DOHH2 (cell line): ENCODE results near the gene PLEKHB2.

Source experiments
- H3F3A ChIP-seq: fragments of 200-600 bp; sonication (generic), shearing (Covaris generic); 2 replicates; pipeline ENCODE4 v1.6.0; 2016; ENCODE audit warnings: antibody characterized with exemption, mild to moderate bottlenecking; ENCODE audit not compliant: control insufficient read depth, insufficient read depth
- H3K27ac ChIP-seq: fragments of 200-600 bp; sonication (generic); 2 replicates; pipeline ENCODE4 v1.5.1; 2014; ENCODE audit warnings: low read depth, mild to moderate bottlenecking, low read length, moderate library complexity
- H3K27me3 ChIP-seq: fragments of 200-600 bp; sonication (generic); 2 replicates; pipeline ENCODE4 v1.6.1; 2014; ENCODE audit warnings: mild to moderate bottlenecking, low read length, mixed read lengths; ENCODE audit not compliant: control insufficient read depth
- H3K36me3 ChIP-seq: fragments of 200-600 bp; sonication (generic); 2 replicates; pipeline ENCODE4 v1.6.1; 2014; ENCODE audit warnings: mild to moderate bottlenecking, low read length, moderate library complexity, mixed read lengths; ENCODE audit not compliant: control insufficient read depth
- H3K4me1 ChIP-seq: fragments of 200-600 bp; sonication (generic); 2 replicates; pipeline ENCODE4 v1.6.1; 2014; ENCODE audit warnings: mild to moderate bottlenecking, low read length, mixed read lengths; ENCODE audit not compliant: control insufficient read depth
- H3K4me2 ChIP-seq: fragments of 200-600 bp; sonication (generic); 2 replicates; pipeline ENCODE4 v1.6.0; 2014; ENCODE audit warnings: mild to moderate bottlenecking, low read length, moderate library complexity
- H3K4me3 ChIP-seq: fragments of 200-600 bp; sonication (generic); 2 replicates; pipeline ENCODE4 v1.5.1; 2014; ENCODE audit warnings: mild to moderate bottlenecking, low read length, mixed read lengths
- H3K79me2 ChIP-seq: fragments of 200-600 bp; sonication (generic); 2 replicates; pipeline ENCODE4 v1.6.1; 2014; ENCODE audit warnings: mild to moderate bottlenecking, low read length, mixed read lengths; ENCODE audit not compliant: control insufficient read depth
- H3K9me2 ChIP-seq: fragments of 200-600 bp; sonication (generic); replicated peaks from 2 replicates; pipeline ENCODE4 v1.6.1; 2014; ENCODE audit warnings: mild to moderate bottlenecking, low read length, mixed read lengths; ENCODE audit not compliant: control insufficient read depth
- H3K9me3 ChIP-seq: fragments of 200-600 bp; sonication (generic); 2 replicates; pipeline ENCODE4 v1.6.1; 2014; ENCODE audit warnings: antibody characterized with exemption, low read length, mixed read lengths; ENCODE audit not compliant: control insufficient read depth, insufficient read depth
- H4K20me1 ChIP-seq: fragments of 200-600 bp; sonication (generic); 2 replicates; pipeline ENCODE4 v1.6.0; 2014; ENCODE audit warnings: low read depth, mild to moderate bottlenecking, antibody characterized with exemption, low read length, moderate library complexity; ENCODE audit not compliant: control insufficient read depth, insufficient read depth
- EZH2phosphoT487 ChIP-seq: fragments of 200-600 bp; sonication (generic); IDR thresholded peaks from 2 replicates; pipeline ENCODE4 v1.6.1; 2017; ENCODE audit warnings: borderline replicate concordance, mild to moderate bottlenecking, antibody characterized with exemption, low read length, moderate library complexity, mixed read lengths
- TF ChIP-seq, protein P1 (sequence below): fragments of 200-600 bp; sonication (generic); IDR thresholded peaks from one replicate; pipeline ENCODE4 v1.5.1; 2014; ENCODE audit warnings: antibody characterized with exemption, mild to moderate bottlenecking, low read depth, low read length; ENCODE audit not compliant: poor library complexity, severe bottlenecking

The PLEKHB2 gene

DNA sequence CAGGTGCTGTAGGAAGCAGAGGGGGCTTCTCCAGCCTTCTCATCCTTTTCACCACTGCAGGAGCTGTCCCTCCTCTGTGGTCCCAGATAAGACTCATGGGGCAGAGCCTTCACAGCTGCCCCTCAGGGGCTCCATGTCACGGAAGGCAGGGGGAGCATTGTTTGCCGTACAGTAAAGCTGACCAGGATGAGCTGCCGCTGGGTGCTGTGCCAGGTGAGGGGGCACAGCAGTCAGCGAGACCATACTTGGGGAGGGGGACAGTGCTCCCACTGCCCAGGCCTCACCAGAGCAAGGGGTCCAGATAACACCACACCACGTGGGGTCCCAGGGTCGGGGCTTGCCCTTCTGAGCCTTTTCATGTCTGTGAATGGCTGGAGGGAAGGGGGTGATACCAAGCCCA lies 46.3 kb downstream of the PLEKHB2 start:
- no peaks in the 10 kb centered on the region for H4K20me1 ChIP-seq
- no peaks in the 10 kb centered on the region for H3K27me3 ChIP-seq
- H3K9me3 ChIP-seq: no peaks in the 10 kb centered on the region
- H3K4me2 ChIP-seq: no peak overlapping the region
- H3K9me2 ChIP-seq: no peaks in the 10 kb centered on the region
- peaks cover 4% of the 10 kb centered on the region for H3K4me1 ChIP-seq
- no peak overlapping the region for H3K27ac ChIP-seq
- H3K79me2 ChIP-seq: no peaks in the 10 kb centered on the region
- no peak overlapping the region for H3K4me3 ChIP-seq
- peaks cover 22% of the 10 kb centered on the region for H3K36me3 ChIP-seq
- H3F3A ChIP-seq: no peaks in the 10 kb centered on the region; the same call in 1 of the 2 replicates
- no peak for TF ChIP-seq EZH2phosphoT487
- TF ChIP-seq, protein P1, sequence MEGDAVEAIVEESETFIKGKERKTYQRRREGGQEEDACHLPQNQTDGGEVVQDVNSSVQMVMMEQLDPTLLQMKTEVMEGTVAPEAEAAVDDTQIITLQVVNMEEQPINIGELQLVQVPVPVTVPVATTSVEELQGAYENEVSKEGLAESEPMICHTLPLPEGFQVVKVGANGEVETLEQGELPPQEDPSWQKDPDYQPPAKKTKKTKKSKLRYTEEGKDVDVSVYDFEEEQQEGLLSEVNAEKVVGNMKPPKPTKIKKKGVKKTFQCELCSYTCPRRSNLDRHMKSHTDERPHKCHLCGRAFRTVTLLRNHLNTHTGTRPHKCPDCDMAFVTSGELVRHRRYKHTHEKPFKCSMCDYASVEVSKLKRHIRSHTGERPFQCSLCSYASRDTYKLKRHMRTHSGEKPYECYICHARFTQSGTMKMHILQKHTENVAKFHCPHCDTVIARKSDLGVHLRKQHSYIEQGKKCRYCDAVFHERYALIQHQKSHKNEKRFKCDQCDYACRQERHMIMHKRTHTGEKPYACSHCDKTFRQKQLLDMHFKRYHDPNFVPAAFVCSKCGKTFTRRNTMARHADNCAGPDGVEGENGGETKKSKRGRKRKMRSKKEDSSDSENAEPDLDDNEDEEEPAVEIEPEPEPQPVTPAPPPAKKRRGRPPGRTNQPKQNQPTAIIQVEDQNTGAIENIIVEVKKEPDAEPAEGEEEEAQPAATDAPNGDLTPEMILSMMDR: no peak

DNA sequence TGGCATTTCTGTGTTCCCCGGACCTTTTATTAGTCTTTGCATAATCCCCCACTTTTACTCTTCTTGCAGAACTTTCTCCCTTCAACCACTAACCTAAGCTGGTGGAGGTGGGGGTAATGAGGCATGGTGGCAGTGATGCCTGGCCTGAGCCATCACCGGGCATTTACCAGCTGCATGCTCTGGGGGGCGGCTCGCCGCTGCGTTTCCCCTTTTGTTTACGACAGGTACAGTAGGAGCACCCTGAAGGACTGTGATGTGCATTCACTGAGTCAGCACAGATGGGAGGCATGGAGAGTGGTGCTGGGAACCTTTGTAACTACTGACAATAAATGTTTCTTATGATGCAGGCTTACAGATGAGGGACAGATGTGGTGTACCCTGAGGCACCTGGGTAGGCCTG lies 46.9 kb downstream of the PLEKHB2 start:
- Histone ChIP-seq H3K9me2 (no peaks in the 10 kb centered on the region), H3K4me2 (no peak overlapping the region), H3K79me2 (no peaks in the 10 kb centered on the region), H3K4me3 (no peak overlapping the region), H3F3A (no peaks in the 10 kb centered on the region; the same call in 1 of the 2 replicates), H3K27me3 (no peaks in the 10 kb centered on the region), H4K20me1 (no peaks in the 10 kb centered on the region), H3K27ac (no peak overlapping the region), H3K4me1 (peaks cover 4% of the 10 kb centered on the region), H3K9me3 (no peaks in the 10 kb centered on the region), H3K36me3 (peaks cover 15% of the 10 kb centered on the region)
- TF ChIP-seq, protein P1: no peak
- TF ChIP-seq EZH2phosphoT487: no peak

DNA sequence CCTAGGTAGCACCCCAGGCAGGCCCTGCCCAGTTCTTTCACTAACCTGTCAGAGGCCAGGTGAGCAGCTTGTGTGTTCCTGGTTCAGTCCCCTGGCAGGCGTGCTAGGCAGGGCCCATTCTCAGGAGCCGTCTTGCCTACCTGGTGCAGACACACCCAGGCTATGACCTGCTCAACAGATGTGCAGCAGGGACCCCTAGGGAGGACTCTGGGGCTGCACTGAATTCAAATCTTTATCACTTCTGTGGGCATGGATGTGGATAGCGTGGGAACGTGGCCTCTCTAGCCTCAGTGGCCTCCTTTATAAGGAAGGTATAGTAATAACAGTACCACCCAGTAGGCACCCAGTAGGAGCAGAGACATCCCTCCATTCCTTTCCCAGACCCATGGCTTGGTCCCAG lies 48.4 kb downstream of the PLEKHB2 start:
- H3K27me3 ChIP-seq: no peaks in the 10 kb centered on the region
- H3K4me2 ChIP-seq: no peak overlapping the region
- TF ChIP-seq EZH2phosphoT487: no peak
- TF ChIP-seq, protein P1: no peak
- H3K36me3 ChIP-seq: peaks cover 5% of the 10 kb centered on the region; the same call in 1 of the 2 replicates
- peaks cover 4% of the 10 kb centered on the region for H3K4me1 ChIP-seq
- H3F3A ChIP-seq: no peaks in the 10 kb centered on the region; the same call in 1 of the 2 replicates
- no peaks in the 10 kb centered on the region for H4K20me1 ChIP-seq
- H3K27ac ChIP-seq: no peak overlapping the region
- no peak overlapping the region for H3K4me3 ChIP-seq
- no peaks in the 10 kb centered on the region for H3K9me2 ChIP-seq
- H3K79me2 ChIP-seq: no peaks in the 10 kb centered on the region
- no peaks in the 10 kb centered on the region for H3K9me3 ChIP-seq
